HG03442 (cell line): ENCODE data around the gene KAZN.

ENCODE experiments used
- ATAC-seq: cut with Tn5 transposase; IDR thresholded peaks from one replicate; pipeline ENCODE4 v1.9.1; 2021; ENCODE audit warnings: mild to moderate bottlenecking, moderate library complexity; ENCODE audit not compliant: unreplicated experiment

KAZN gene

DNA sequence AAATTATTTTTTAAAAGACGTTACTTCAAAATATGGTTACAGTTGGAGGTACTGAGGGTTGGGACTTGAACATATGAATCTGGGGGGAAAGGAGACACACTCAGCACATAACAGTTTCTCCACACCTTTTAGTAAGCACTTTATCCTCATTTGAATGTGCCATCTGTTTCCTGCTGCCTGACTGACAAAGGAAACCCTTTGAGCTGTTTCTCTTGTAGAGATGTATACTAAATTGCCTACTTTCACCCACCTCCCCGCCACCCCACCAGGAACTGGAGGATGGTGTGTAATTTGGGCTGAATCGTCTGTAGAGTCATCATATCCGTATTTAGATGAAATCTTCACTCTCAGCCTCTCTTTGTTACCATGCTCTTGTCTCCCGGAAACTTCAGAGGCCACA is 108.1 kb downstream of the KAZN start:
- no peak for ATAC-seq

DNA sequence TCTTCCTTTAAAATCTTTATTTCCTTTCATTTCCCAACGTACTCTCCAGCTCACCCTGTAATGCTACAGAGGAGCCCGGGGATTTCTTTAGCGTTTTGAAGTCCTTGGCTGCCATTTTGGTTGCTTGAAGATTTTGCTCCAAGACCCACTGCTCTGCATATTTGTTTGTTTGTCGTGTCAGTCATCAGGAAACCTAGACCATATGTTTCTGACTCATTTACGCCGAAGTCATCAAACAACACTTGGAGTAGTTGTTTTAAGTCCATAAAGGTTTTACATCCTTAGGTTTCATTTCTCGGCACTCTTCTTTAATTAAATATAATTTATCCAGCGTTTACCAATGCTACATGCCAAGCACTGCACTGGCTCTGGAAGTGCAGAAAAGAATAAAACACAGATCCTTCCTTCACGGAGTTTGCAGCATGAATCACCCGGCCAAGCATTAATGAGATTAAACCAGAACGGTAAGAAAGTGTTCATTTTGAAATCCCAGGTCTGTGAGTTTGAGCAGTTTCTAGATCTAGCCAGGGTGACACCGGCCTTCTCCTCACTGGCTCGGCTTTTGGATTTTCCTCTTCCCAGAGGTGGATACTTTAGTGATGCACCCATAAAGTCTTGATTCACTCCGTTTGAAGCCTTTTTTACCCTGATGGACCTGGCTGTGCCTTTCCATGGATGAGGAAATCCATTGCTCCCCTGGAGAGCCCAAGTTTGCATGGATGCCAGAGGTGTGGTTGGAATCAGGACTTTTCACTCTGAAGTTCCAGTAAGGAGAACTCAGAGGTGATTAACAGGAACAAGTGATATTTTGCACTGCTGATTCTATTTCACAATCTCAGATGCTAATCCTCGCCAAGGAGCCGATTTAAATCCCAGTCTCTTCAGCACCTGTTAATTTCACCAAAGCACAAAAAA is 109.3 kb downstream of the KAZN start:
- no peak for ATAC-seq

DNA sequence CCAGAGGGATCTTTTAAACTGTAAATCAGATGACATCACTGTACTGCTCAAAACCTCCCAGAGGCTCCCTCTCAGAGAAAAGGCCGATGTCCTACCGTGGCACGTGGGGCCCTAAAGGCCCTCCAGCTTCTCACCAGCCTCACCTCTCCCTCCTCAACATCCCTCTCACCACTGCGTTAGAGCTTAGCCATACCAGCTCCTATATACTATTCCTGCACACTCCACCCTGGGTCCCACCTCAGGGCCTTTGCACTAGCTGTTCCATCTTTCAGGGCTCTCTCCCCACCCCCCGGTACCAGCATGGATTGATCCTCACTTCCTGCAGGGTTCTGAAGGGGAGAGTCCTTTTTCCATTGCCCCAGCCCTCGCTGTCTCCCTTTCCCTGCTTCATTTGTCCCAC is 111.8 kb downstream of the KAZN start:
- ATAC-seq = no peak

DNA sequence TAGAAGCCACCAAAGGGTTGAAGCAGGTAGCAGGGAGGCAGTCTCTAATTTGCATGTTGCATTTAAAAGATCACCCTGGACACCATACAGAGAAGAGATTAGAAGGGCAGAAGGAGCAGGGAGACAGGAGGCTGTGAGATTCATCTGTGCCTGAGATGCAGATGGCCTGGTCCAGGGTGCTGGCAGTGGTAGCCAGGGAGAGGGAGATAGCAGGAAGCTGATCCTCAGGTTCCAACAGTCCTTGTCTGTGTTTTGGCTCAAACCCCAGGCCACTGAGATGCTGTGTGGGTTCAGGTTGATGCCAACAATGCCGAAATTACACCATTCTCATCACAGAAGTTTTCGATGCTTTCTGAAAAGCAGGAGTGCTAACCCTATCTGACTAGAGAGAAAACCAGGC is 113.7 kb downstream of the KAZN start:
- no peak for ATAC-seq

DNA sequence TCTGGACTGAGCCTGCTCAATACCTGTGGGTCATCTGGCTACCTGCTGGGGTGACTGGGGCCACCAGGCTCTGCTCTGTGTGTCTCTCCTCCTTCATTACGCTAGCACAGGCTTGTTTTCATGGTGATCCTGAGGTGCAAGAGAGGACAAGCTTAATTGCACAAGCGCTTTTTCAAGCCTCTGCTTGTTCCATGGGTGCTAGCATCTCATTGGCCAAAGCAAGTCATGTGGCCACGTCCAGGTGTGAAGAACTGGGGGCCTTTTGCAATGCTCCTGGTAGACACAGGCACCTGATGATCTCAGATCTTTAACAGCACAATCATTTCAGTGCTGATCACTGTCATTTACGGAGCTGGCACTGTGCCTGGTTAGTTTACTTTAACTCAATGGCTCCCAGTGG is 114.6 kb downstream of the KAZN start:
- no peak for ATAC-seq

DNA sequence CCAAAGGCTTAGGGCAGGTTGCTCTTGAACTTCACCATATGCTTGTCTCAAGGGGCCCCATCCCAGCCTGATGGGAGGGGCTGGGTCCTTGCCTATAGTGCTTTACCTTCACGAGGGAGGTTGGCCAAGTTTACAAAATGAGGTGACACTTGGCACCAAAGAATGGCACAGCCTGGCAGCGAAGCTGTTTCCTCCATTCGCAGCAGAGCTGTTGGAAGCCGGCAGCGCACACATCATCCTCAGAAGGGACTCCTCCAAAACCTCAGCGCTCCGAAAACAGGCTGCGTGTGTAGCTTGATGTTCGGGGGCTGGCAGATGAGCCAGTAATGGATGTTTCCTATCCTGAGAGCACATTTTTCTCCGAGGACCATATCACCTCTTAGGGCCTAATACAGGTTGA is 116.8 kb downstream of the KAZN start:
- no peak for ATAC-seq

GRCh38 chr1:14715802-14716201 is 117.3 kb downstream of the KAZN start:
- no peak for ATAC-seq

DNA sequence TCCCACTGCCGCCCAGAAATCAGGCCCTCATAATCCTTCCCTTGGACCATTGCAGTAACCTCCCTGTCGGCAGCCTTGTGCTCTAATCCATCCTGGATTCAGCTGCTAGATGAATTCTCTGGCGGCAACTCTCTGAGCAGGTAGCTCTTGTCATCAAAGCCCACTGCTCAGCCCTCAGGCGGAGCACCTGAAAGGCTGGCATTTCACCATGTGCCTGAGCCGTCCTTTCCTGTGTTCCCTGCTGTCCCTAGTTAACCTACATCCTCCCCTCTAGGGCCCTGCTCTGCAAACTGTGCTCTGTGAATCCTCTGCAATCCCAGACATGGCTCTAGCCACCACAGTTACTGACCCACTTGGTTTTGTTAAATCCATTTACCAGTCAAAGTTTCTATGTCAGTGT is 118.0 kb downstream of the KAZN start:
- no peak for ATAC-seq

- no peak for ATAC-seq
Observed at GRCh38 chr1:14718476-14718875, 120.0 kb downstream of the KAZN start.

DNA sequence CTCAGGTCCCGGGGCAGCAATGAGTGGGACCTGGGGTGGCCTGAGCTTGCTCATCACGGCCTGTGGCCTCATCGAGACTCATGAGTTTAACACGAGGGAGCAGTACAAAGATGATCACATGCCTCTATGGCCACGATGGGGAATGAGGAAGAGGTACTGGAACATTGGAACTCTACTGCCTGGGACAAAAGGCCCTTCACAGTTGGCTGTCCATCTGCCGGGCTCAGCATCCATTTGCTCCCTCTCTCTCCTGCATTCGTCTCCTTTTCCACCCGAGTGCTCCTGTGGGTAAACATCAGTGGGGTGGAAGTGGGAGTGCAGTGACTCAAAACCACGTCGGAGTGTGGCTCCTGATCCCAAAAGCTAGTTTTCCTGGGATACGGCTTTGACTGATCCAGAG is 124.9 kb downstream of the KAZN start:
- no peak for ATAC-seq

DNA sequence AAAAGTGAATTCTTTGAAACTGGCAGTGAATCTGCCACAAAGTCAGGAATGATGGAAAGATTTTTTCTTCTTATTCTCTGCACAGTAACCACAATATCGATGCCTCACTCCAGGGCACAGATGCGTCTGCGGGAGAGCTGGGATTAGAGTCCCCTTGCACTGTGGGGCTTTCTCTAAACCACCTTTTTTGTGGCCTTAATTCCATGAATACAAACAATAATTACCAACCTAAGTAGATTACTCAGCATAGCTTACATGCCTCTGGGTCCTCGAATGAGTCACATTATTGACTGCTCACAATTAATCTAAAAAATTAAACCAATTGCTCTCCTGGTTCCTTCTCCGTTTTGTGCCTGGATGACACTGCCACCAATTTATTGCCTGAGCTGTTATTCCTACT is 125.8 kb downstream of the KAZN start:
- no peak for ATAC-seq

- ATAC-seq = no peak
Observed at GRCh38 chr1:14724678-14725077, 126.2 kb downstream of the KAZN start.

- ATAC-seq = no peak
Observed at GRCh38 chr1:14725238-14725637, 126.8 kb downstream of the KAZN start.

GRCh38 chr1:14725695-14726094 is 127.2 kb downstream of the KAZN start:
- ATAC-seq = no peak

GRCh38 chr1:14726606-14727005 is 128.1 kb downstream of the KAZN start:
- no peak for ATAC-seq

DNA sequence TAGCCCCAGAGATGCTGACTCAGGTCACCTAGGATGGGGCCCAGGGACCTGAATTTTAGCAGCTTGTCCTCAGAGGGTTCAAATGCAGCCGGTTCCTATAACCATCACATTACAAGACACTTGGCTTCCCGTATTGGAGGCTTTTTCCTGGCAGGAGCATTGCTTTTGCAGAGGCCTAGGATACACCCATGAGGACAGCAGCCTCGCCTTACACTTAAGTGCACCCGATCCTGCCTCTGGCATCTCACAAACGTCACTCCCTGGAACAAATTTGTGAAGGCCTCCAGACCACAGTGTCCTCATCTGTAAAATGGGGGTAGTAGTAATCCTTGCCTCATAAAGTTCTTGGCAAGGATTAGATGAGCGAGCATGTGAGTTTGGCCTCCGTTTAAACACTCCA is 130.0 kb downstream of the KAZN start:
- no peak for ATAC-seq

GRCh38 chr1:14732728-14733047 is 134.2 kb downstream of the KAZN start:
- ATAC-seq = no peak

GRCh38 chr1:14733048-14733778 is 134.7 kb downstream of the KAZN start:
- no peak for ATAC-seq

DNA sequence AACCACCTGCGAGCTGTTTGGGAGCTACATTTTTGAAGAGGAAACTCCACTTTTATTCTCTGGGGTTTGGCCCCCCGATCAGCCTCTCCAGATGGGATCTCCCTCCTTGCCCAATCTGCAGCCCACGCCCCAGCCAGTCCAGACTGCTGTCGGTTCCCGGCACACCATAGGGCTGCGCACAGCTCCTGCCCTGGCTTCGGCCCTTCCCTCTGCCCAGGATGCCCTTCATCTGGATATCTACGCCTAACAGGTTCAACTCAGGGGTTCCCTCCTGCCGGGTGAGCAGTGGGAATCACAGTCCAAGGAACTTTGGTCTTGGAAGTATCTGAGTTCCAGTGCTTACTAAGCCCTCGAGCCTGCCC is 135.3 kb downstream of the KAZN start:
- no peak for ATAC-seq

- ATAC-seq = no peak
Observed at GRCh38 chr1:14735841-14736240, 137.4 kb downstream of the KAZN start.

DNA sequence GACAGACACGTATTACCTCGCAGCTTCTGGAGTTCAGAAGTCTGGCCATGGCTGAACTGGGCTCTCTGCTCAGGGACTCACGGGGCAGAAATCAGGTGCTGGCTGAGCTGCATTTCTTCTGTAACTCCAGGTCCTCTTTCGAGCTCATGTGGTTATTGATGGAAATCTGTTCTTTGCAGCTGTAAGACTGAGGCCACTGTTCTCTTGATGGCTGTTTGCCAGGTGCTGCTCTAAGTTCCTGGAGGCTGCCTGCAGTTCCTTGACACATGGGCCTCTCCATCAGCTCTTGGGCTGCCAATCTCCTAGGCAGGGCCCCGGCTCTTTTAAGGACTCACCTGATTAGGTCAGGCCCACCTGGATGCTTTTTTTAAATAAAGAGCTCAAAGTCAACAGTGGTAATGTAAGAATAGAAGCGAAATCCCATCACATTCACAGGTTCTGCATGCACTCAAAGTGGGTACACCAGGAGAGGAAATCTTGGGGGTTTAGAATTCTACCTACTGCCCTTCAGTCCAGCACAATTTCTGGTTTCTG is 139.1 kb downstream of the KAZN start:
- no peak for ATAC-seq

DNA sequence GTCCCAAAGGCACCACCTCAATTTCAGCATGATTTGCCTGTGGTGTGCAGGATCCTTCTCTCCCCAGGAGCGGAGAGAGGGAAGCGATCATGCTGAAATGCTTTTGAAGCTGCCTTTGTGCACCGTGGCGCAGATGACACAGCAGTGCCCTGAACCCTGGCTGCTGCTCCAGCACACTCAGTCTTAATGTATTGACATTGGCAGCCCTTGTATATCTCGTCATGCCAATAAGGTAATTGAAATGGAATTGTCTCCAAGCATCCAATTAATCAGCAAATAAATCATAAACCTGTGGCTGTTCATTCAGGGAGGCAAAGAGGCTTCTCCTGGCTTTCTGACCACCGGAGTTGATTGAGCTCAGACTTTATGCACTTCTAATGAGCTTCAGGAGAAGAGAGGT is 139.8 kb downstream of the KAZN start:
- ATAC-seq = no peak
